ENCODE results near the gene IL13.

Gene IL13

GRCh38 chr5:132665574-132666080 is 7.7 kb downstream of the IL13 start:
- H3K27ac ChIP-seq: no peak overlapping the region
- no peak for TF ChIP-seq CTCF (IDR thresholded peaks at IDR 0.05)
- H3K9me3 ChIP-seq: no peaks in the 10 kb centered on the region
- H3K36me3 ChIP-seq: no peaks in the 10 kb centered on the region
- no peaks in the 10 kb centered on the region for H3K4me1 ChIP-seq (ENCODE audit: control insufficient read depth in 1 of 2, insufficient read depth in 1 of 2, low read depth in 1 of 2, low read length in 1 of 2)
- H3K27me3 ChIP-seq: no peaks in the 10 kb centered on the region
- H3K4me3 ChIP-seq (ENCODE audit: low read depth in 1 of 2, low read length in 1 of 2): no peak overlapping the region

- Histone ChIP-seq H3K27me3 (no peaks in the 10 kb centered on the region), H3K4me1 (ENCODE audit: control insufficient read depth in 1 of 2, insufficient read depth in 1 of 2, low read depth in 1 of 2, low read length in 1 of 2) (no peaks in the 10 kb centered on the region), H3K36me3 (no peaks in the 10 kb centered on the region), H3K9me3 (no peaks in the 10 kb centered on the region), H3K4me3 (ENCODE audit: low read depth in 1 of 2, low read length in 1 of 2) (no peak overlapping the region), H3K27ac (no peak overlapping the region)
- TF ChIP-seq CTCF (IDR thresholded peaks at IDR 0.05): no peak
These were observed 8.5 kb downstream of the IL13 start for GRCh38 chr5:132666310-132667123.

- H3K9me3 ChIP-seq: no peaks in the 10 kb centered on the region
- no peak overlapping the region for H3K4me3 ChIP-seq (ENCODE audit: low read depth in 1 of 2, low read length in 1 of 2)
- H3K36me3 ChIP-seq: no peaks in the 10 kb centered on the region
- H3K27me3 ChIP-seq: no peaks in the 10 kb centered on the region
- H3K4me1 ChIP-seq (ENCODE audit: control insufficient read depth in 1 of 2, insufficient read depth in 1 of 2, low read depth in 1 of 2, low read length in 1 of 2): no peaks in the 10 kb centered on the region
- TF ChIP-seq CTCF (IDR thresholded peaks at IDR 0.05): no peak
- H3K27ac ChIP-seq: no peak overlapping the region
These were observed 9.3 kb downstream of the IL13 start for GRCh38 chr5:132667309-132667708.

- H3K4me3 ChIP-seq (ENCODE audit: low read depth in 1 of 2, low read length in 1 of 2): no peak overlapping the region
- H3K9me3 ChIP-seq: no peaks in the 10 kb centered on the region
- TF ChIP-seq CTCF (IDR thresholded peaks at IDR 0.05): no peak
- H3K36me3 ChIP-seq: no peaks in the 10 kb centered on the region
- no peaks in the 10 kb centered on the region for H3K27me3 ChIP-seq
- H3K4me1 ChIP-seq (ENCODE audit: control insufficient read depth in 1 of 2, insufficient read depth in 1 of 2, low read depth in 1 of 2, low read length in 1 of 2): no peaks in the 10 kb centered on the region
- no peak overlapping the region for H3K27ac ChIP-seq
These were observed 10.1 kb downstream of the IL13 start for GRCh38 chr5:132667761-132668705.

- no peaks in the 10 kb centered on the region for H3K4me1 ChIP-seq (ENCODE audit: control insufficient read depth in 1 of 2, insufficient read depth in 1 of 2, low read depth in 1 of 2, low read length in 1 of 2)
- H3K27ac ChIP-seq: no peak overlapping the region
- no peak overlapping the region for H3K4me3 ChIP-seq (ENCODE audit: low read depth in 1 of 2, low read length in 1 of 2)
- no peak for TF ChIP-seq CTCF (IDR thresholded peaks at IDR 0.05)
- no peaks in the 10 kb centered on the region for H3K27me3 ChIP-seq
- no peaks in the 10 kb centered on the region for H3K9me3 ChIP-seq
- no peaks in the 10 kb centered on the region for H3K36me3 ChIP-seq
These were observed 10.9 kb downstream of the IL13 start for GRCh38 chr5:132668706-132669454.

All from neutrophil (primary cell).